ENCODE results near the gene CCDC136. TPM values are rescaled to one million over a fixed set of nuclear protein-coding genes. Genes with fewer than 3 reads are reported as not detected.

The CCDC136 gene
- 0.76 and 1.3 TPM in 2 replicates for total RNA-seq

- peak in 1 of 2 donors; percentile 52 for DNase-seq (ENCODE audit: low read depth in 2 of 2)
These were observed at the start of gene CCDC136 for GRCh38 chr7:128791121-128791971. CCDC136 (plus strand) TSS chr7:128791968; CDS start chr7:128792412, 444 bp downstream.

DNA sequence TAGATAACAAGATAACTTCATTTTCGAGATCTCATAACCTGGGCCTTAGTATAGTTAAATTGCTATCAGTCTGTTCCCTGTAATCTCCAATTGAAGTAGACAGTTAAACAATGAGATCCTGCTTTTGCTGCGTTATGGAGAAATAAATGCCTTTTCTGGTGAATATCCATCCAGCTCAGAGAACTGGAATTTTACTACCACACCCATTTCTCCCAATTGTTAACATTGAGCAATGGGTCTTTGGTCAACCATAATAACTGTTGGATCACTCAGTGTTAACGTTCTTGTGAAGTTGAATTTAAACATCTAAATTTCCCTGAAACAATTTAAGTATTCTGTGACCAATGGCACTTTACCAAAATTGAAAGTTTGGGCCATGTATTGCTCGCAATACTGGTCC is 49.6 kb upstream of the CCDC136 start:
- DNase-seq (ENCODE audit: low read depth in 2 of 2): peak in 1 of 2 donors; percentile 12

DNA sequence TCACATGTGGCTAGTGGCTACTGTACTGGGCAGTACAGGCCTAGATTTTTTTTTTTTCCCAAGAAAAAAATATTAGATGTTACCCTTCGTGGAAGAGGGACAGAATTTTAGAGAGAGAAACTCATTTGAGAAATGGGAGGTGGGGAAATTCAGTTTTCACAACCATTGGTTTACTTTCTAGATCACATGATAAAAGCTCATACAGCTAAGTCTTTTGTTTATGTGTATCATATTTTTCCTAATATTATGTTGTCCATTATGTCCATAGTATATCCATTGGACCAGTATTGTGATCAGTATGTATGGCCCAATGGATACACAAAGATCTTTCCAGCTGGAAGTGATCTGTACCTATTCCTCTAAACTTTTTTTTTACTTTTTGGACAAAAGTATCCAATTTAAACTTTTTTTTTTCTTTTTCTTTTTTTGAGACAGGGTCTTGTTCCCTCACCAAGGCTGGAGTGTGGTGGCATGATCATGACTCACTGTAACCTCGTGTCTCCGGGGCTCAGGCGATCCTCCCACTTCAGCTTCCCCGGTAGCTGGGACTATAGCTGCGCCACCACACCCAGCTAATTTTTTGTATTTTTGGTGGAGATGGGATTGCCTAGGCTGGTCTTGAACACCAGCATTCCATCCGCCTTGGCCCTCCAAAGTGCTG is 48.5 kb upstream of the CCDC136 start:
- DNase-seq (ENCODE audit: low read depth in 2 of 2): peak in 1 of 2 donors; percentile 20

DNA sequence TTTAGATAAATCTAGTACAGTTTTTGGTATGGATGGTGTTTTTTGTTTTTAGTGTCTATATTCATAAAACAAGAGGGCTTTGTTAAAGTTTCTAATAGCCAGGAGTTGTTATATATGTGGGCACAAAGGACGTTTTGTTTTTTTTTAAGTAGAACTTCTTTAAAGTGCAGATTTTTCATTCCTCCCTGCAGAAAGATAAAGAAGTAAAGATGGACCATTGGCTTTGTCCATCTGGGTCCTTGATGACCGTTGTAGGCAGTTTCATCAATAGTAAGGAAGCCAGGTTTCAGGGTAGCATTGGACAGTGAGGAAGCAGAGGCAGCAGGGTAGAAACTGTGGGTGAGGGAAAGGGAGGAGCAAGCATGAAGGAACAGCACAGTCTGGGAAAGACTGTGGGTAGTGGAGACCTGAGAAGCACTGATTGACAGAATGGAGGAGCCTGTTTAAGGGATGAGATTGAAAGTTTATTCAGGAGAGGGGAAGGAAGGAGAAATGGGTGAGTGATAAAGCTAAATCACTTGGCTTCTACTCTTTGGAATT is 47.3 kb upstream of the CCDC136 start:
- no peak for DNase-seq (ENCODE audit: low read depth in 2 of 2)

DNA sequence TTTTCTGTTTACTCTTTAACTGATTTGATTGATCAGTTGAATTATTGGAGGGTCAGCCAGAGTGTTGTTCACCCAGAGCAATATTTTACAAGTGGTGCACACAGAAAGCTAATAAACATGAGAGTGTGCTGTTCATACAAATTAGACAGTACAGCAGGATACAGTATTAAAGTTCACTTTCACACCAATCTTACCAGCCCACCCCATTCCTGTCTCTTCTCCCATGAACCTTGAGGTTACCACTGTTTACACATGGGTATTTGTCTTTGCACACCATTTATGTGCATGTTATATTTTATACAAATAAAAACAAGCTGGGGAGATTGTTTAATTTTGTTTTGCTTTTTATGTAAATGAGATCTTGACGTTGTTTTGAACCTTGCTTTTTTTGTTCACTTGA is 46.1 kb upstream of the CCDC136 start:
- DNase-seq (ENCODE audit: low read depth in 2 of 2): no peak

GRCh38 chr7:128747327-128748079 is 44.3 kb upstream of the CCDC136 start:
- no peak for DNase-seq (ENCODE audit: low read depth in 2 of 2)

DNA sequence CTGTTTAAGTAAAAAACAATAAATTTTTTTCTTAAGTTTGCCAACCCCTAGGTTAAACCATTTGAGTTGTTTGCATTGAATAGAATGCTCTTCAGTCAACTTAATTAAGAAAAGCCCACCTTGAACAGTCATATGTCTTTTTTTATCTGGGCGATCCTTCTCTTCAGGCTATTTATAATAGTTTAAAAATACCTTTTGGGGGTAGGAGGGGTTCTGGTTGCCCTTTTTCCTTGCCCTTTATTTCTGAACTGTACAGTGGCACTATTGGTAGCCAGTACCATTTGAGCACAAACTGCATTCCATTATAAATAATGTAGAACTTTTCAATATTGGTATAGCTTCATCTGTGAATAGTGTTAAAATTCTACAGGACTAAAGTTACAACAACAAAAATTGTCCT is 39.5 kb upstream of the CCDC136 start:
- no peak for DNase-seq (ENCODE audit: low read depth in 2 of 2)

GRCh38 chr7:128755075-128755818 is 36.5 kb upstream of the CCDC136 start:
- DNase-seq (ENCODE audit: low read depth in 2 of 2): no peak

DNA sequence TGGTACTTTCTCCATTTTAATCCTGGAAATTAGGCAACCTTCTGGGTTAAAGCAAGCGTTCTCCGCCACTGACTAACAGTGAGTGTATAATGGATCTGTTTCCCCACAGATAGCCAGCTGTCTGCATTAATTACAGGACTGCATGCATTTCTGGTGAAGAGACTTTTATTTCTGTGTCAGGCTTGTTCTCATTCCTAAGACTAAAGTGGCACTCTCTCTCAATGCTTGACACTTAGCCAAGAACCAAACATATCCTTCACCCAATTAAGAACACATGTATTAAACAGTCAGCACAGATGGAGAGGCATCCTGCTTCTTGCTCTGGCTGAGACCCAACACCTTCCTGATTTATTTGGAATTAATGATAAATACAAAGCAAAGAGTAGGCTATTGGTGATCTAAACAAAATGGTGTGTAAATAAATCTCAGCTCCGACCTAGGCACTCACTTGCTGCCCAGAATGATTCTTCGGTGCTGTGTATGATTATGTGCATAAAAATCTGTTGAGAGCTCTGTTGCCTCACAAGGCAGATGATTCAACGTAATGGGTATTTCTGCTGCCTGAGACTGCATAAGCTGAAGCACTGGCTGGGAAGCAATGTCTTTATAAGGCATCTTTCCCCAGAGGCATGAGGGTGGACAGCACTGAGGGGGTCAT is 35.8 kb upstream of the CCDC136 start:
- no peak for DNase-seq (ENCODE audit: low read depth in 2 of 2)

DNA sequence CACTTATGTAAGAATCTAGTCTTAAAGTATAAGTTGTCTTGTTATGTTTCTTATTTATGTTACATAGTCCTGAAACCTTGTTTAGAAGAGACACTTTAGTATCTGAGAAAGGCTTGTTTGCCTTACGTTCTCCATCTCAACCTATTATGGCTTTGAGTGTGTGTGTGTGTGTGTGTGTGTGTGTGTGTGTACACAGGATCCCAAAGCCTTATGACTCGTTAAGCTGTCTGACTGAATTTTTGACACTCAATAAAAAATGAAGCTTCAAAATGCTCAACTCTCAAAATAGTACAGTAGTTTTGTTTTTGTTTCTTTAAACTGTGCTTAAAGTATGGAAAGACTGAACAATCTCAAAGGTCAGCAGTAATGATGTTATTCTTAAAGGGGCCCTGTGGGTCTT is 34.6 kb upstream of the CCDC136 start:
- no peak for DNase-seq (ENCODE audit: low read depth in 2 of 2)

GRCh38 chr7:128758553-128758952 is 33.2 kb upstream of the CCDC136 start:
- DNase-seq (ENCODE audit: low read depth in 2 of 2): no peak

DNA sequence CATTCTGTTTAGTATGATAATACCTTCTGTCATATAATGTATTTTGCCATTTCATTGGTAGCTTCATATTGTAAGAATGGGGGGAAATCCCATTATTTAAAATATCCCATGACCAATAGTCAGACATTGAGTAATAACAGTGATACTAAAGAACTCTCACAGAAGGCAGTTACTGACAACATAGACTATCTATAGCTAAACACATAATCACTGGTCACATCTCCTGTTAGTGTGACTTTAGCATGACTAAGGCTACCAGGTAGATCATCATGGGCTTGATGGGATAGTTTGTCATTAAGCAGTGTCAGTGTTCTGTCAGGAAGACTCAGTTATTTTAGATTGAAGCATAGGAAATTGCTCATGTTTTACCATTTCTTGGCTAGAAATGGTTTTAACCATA is 32.5 kb upstream of the CCDC136 start:
- no peak for DNase-seq (ENCODE audit: low read depth in 2 of 2)

- no peak for DNase-seq (ENCODE audit: low read depth in 2 of 2)
These were observed 28.2 kb upstream of the CCDC136 start for GRCh38 chr7:128763541-128763940.

DNA sequence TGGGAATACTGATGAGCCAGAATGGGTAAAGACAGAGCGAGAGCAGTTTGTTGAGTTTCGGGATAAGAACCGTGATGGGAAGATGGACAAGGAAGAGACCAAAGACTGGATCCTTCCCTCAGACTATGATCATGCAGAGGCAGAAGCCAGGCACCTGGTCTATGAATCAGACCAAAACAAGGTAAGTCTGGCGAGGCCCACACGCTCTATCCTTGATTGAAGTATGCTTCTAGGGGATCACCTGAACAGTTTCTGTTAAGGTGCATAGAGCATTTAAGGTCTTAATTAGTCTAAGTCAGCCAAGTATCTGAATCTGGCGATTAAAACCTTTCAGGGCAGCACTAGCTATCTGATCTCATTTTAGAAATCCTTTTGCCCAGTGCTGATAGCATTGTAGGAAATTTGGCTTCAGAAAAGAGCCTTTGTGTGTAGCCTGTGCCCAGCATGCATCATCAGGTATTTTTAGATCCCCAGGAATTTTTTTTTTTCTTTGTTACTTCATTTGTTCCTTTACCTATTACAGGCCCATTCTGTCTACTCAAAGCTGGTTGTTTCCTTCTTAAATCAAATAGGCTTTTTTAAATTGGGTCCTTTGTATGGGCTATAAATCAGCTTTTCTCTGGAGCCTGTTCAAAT is 24.2 kb upstream of the CCDC136 start:
- DNase-seq (ENCODE audit: low read depth in 2 of 2): no peak

- no peak for DNase-seq (ENCODE audit: low read depth in 2 of 2)
These were observed 21.5 kb upstream of the CCDC136 start for GRCh38 chr7:128770233-128770632.

- DNase-seq (ENCODE audit: low read depth in 2 of 2): no peak
These were observed 18.2 kb upstream of the CCDC136 start for GRCh38 chr7:128773604-128774003.

DNA sequence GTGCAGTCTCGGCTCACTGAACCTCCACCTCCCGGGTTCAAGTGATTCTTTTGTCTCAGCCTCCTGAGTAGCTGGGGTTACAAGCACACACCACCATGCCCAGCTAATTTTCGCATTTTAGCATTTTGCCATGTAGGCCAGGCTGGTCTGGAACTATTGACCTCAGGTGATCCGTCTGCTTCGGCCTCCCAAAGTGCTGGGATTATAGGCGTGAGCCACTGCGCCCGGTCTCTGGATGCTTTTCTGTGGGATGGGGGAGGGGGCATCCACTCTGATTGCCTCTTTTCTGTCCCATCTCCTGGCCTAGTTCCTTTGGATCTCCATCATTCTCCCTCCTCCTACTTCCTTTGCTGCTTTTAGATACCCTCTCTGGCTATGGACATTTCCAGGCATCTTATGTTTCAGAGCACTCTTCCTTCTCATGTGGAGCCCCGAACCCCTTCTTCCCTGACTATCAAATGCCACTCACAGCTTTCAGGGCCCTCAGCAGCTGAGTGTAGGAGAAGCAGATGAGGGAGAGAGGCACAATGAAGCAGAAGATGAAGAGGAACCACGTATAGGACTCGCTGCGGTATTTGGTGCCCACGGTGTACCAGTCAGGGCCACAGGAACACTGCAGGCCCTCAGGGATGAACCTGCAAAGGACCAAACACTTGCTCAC is 17.6 kb upstream of the CCDC136 start:
- DNase-seq (ENCODE audit: low read depth in 2 of 2): no peak

GRCh38 chr7:128774921-128775320 is 16.8 kb upstream of the CCDC136 start:
- DNase-seq (ENCODE audit: low read depth in 2 of 2): no peak

GRCh38 chr7:128775744-128776474 is 15.9 kb upstream of the CCDC136 start, which contains the start of gene OPN1SW:
OPN1SW (minus strand) TSS chr7:128775794; CDS start chr7:128775781, 13 bp downstream.
- no peak for DNase-seq (ENCODE audit: low read depth in 2 of 2)

All from dermis microvascular lymphatic vessel endothelial cell (primary cell).